Adrenal gland (tissue), 5 donors: ENCODE measurements around the gene MACROD2.

ENCODE experiments used
- CTCF ChIP-seq, 6 experiments: fragments of 450-650 bp in 4 of 6; fragments of 200-600 bp in 2 of 6; sonication (generic) in 1 of 6; IDR thresholded peaks; 1 replicate in 5 of 6; 2 replicates in 1 of 6; pipeline versions ENCODE4 v1.5.1 to v1.8.0; 2016 to 2021; ENCODE audit warnings: antibody characterized with exemption in 6 of 6, mild to moderate bottlenecking in 2 of 6, moderate library complexity in 1 of 6
- POLR2A ChIP-seq, 2 donors: fragments of 450-650 bp; IDR thresholded peaks; one replicate each; pipeline ENCODE4 v1.6.1; 2017; ENCODE audit warnings: antibody characterized with exemption in 2 of 2, mild to moderate bottlenecking in 2 of 2, moderate library complexity in 1 of 2
- donor health status: DM: no; HTN: no; CAD: no.

GRCh38 chr20:14344746-14345145 lies 349.4 kb downstream of the MACROD2 start:
- TF ChIP-seq POLR2A (IDR thresholded peaks at IDR 0.05) (no peak), CTCF (IDR thresholded peaks at IDR 0.05) (no peak)
